ENCODE results near the gene FIZ1.

The FIZ1 gene

GRCh38 chr19:55620410-55621204 lies 21.3 kb upstream of the FIZ1 start:
- no peak for TF ChIP-seq CTCF (conservative IDR thresholded peaks at IDR 0.05; ENCODE audit: control insufficient read depth, insufficient read depth, low read depth, low read length)
- no peak overlapping the region for H3K4me3 ChIP-seq (ENCODE audit: control insufficient read depth, low read depth, low read length)
- DNase-seq (ENCODE audit: low read depth) = no peak

- no peak overlapping the region for H3K4me3 ChIP-seq (ENCODE audit: control insufficient read depth, low read depth, low read length)
- TF ChIP-seq CTCF (conservative IDR thresholded peaks at IDR 0.05; ENCODE audit: control insufficient read depth, insufficient read depth, low read depth, low read length) = no peak
- no peak for DNase-seq (ENCODE audit: low read depth)
Measured at GRCh38 chr19:55619286-55619685, 20.0 kb upstream of the FIZ1 start.

- DNase-seq (ENCODE audit: low read depth) = no peak
- no peak overlapping the region for H3K4me3 ChIP-seq (ENCODE audit: control insufficient read depth, low read depth, low read length)
- TF ChIP-seq CTCF (conservative IDR thresholded peaks at IDR 0.05; ENCODE audit: control insufficient read depth, insufficient read depth, low read depth, low read length) = no peak
Measured at GRCh38 chr19:55618426-55618825, 19.1 kb upstream of the FIZ1 start.

- no peak for DNase-seq (ENCODE audit: low read depth)
- TF ChIP-seq CTCF (conservative IDR thresholded peaks at IDR 0.05; ENCODE audit: control insufficient read depth, insufficient read depth, low read depth, low read length) = no peak
- no peak overlapping the region for H3K4me3 ChIP-seq (ENCODE audit: control insufficient read depth, low read depth, low read length)
Measured at GRCh38 chr19:55617426-55617825, 18.1 kb upstream of the FIZ1 start.

GRCh38 chr19:55616395-55616875 lies 17.1 kb upstream of the FIZ1 start:
- no peak for DNase-seq (ENCODE audit: low read depth)
- H3K4me3 ChIP-seq (ENCODE audit: control insufficient read depth, low read depth, low read length) = no peak overlapping the region
- TF ChIP-seq CTCF (conservative IDR thresholded peaks at IDR 0.05; ENCODE audit: control insufficient read depth, insufficient read depth, low read depth, low read length) = no peak

GRCh38 chr19:55615543-55616394 lies 16.5 kb upstream of the FIZ1 start:
- TF ChIP-seq CTCF (conservative IDR thresholded peaks at IDR 0.05; ENCODE audit: control insufficient read depth, insufficient read depth, low read depth, low read length) = no peak
- H3K4me3 ChIP-seq (ENCODE audit: control insufficient read depth, low read depth, low read length) = no peak overlapping the region
- no peak for DNase-seq (ENCODE audit: low read depth)
